HG02885 (cell line): Measurements from ENCODE around the gene MACROD2.
A peak's percentile ranks its signal among the peaks of the same experiment; 100 is the strongest.
"Not testable (repeated sequence)": the region's sequence is repeated elsewhere in the genome, so short reads cannot be mapped to it uniquely, and the experiment has no call there.

ENCODE experiments used
- ATAC-seq: cut with Tn5 transposase; IDR thresholded peaks from one replicate; pipeline ENCODE4 v1.9.1; 2021; ENCODE audit warnings: mild to moderate bottlenecking; ENCODE audit not compliant: unreplicated experiment, poor library complexity

The MACROD2 gene

DNA sequence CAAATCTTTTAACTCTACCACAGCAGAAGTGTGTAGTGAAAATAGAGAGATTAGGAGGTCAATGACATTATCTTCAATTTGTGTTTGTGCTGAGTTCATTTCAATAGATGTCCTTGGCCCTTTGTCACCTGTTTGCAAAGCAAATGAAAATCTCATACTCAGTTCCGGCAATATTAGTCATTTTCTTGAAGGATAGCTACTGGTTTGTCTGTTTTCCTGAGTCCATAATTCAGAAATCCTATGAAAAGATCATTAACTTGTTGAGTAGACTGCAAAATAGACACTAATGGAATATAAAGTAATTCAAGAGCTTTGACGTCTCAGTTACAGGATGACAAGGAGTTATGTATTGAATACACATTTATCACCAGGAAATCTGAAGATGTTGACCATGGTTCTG is 1163.2 kb downstream of the MACROD2 start:
- no peak for ATAC-seq

DNA sequence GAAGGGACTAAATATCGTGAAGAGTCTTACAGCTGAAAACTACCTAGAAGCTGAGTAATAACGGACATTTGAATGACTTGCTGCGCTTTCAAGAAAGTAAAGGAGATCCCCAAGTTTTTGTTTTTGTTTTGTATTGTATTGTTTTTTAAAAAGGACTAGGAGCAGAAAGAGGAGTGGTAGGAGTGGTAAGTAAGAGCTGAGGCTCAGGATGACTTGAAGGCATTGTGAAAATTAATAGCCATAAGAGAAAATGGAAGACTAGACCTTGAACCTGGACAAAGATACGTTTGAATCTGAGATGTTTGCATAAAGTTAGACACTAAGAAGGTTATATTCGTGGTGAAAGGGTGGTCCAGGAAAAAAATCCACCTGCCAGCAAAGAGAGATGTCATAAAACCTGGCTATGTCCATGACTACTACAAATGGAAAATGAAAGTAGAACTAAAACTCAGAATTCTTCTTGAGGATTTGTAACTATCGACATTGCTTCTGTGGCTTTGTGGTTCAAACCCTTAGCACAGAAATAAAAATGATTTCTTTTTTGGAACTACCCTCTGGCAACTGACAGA is 1166.8 kb downstream of the MACROD2 start:
- peak; percentile 85 for ATAC-seq

DNA sequence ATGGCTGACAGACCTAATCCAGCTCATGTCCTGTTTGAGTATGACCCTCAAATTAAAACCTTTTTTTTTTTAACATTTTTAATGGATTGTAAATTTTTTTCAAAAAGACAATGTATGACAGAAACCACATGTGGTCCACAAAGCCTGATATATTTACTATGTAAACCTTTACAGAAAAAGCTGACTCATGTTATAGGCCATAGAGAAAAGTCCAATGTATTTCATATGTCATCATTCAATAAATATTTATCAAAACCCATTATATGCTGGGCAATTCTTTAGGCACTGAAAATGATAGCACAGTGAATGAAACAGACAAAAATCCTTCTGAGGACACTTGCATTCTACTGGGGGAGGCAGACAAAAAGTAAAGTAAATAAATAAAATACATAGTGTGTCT is 1168.3 kb downstream of the MACROD2 start:
- no peak for ATAC-seq

GRCh38 chr20:15164726-15165125 is 1169.4 kb downstream of the MACROD2 start:
- no peak for ATAC-seq

DNA sequence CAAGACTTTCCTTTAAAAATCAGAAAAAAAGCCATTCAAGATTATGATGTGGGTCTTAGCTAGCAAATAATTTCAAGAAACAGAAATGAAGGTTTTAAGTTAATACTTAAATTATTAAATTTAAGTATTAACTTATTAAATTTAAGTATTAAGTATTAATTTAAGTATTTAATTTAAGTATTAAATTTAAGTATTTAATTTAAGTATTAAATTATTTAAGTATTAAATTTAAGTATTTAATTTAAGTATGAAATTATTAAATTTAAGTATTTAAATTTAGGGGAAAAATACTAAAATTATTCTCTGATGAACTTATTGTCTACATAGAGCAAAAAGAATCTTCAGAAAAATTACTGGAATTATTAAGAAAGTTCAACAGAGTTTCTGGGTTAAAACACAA is 1171.4 kb downstream of the MACROD2 start:
- ATAC-seq: no peak

GRCh38 chr20:15171016-15171415 is 1175.7 kb downstream of the MACROD2 start:
- no peak for ATAC-seq

GRCh38 chr20:15176929-15177328 is 1181.6 kb downstream of the MACROD2 start:
- ATAC-seq: no peak

DNA sequence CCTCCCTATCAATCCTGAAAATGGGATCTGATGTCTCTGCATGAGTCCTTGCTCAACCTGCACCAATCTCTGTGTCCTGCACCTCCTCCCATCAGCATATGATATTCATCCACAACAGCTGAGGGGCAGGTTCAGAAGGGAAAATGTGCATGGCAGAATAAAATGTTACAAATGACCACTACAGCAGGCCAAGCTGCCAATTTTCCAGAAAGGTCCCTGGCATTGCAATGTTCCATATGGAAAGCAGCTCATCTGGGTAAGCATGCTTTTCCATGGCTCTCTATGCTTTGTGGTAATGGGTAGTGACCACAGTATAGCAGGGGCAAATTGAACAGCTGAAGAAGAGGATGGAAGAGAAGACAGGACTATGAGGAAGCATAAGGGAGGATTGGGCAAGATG is 1183.3 kb downstream of the MACROD2 start:
- ATAC-seq: no peak

DNA sequence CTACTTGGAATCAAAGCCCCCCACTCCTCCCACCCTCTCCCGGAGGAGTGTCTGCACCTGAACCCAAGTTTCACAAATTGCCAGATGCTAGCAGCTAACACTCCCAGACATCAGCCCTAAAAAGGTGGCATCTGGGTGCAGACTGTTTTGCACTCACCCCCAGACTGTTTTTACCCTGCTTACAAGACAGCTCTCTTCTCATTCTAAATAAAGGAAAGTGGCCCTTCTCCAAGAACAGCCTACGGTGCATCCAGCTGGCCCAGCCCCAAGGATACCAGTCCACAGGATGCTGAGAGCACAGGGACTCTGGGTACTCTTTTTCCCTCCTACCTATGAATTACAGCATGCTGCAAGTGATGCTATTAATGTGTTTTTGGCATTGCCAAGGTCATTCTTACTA is 1184.1 kb downstream of the MACROD2 start:
- no peak for ATAC-seq

DNA sequence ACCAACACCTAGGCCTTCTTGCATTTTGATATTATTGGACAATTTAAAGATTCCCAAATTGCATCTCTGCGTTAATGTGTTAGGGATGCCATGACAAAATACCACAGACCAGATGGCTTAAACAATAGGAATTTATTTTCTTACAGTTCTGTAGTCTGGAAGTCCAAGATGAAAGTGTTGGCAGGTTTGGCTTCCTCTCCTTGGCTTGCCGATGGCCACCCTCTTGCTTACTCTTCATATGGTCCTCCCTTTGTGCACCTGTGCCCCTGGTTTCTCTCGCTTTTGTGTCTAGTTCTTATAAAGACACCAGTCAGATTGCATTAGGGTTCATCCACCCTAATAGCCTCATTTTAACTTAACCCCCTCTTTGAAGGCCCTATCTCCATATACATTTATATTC is 1184.5 kb downstream of the MACROD2 start:
- ATAC-seq: no peak

DNA sequence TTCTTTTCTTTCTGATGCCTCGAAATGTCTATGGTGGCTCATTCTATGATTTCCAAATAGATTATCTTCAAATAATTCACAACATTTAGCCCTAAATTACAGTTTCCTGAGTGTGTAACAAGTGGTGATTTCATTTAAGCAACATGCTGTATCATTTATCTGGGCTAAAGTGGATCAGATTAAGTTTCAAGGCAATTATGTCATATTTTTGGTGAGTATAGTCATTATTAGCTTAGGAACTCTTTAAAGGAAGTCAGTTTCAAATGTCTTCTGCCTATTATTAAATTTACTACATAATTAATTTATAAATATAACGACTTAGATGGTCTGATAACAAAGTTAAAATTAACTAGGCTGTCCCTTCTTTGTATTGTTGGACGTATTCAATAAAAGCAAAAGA is 1190.0 kb downstream of the MACROD2 start:
- ATAC-seq: no peak

DNA sequence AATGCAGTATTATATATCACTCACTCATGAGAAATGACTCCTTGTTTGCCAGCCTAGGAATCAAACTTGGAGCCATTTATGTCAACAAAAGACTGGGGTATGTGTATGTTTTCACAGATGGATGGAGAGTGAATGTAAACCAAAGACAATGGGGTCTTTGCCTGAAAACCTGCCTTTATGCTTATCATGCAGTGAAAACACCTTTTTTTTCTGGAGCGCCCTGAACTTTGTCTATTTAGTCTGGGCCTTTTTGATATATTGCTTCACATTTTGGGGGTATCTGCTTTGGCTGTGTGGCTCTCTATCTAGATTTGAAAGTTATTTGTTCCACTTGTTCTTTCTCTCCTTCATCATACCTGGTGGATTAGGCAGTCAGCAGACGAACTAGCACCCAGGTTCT is 1190.6 kb downstream of the MACROD2 start:
- no peak for ATAC-seq

DNA sequence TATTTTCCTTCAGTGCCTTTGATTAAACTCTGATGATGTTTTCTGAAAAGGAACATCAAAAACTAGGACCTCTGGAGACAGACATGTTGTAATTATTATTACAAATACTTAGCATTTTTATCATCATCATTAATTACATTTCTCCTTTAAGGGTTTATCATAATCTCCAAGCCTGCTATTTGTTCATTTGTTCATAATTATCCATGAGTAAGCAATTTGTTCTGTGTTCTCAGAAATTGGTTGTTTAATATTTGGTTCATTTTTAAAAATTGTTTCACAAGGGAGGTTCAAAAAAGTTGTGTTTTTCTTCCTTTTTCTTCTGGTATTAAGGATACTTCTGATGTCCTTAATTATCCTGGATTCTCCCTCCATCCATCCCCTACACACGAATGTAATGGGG is 1192.3 kb downstream of the MACROD2 start:
- no peak for ATAC-seq

- ATAC-seq: no peak
These were observed 1193.1 kb downstream of the MACROD2 start for GRCh38 chr20:15188415-15188814.

DNA sequence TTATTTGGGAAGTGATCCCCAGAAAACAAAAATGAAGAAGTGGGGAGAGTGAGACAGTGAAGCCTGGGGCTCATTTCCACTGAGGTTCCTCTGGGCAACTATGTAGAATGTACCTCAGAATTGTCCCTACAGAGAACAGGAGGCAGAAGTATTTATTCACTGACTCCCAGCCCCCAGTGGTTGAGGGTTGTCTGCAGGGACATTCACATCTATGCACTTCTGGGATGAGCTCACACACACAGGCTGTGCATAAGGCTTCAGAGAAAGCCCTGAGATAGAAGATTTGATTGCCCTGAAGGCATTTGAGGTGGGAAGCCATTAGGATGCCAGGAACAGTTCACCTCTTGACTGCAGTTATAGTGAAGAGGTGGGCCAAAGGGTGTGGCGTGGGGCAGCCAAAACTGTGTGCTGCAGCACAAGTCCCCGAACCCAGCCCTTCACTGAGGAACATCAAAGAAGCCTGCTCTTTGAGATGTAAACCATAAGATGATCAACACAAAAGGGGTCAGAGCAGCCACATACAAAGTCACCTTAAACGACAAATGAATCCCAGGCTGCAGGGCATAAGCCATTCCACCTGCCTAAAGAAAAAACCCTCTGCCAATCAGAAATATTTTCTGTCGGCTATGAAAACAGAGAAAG is 1195.9 kb downstream of the MACROD2 start:
- ATAC-seq: no peak

GRCh38 chr20:15195378-15195777 is 1200.1 kb downstream of the MACROD2 start:
- no peak for ATAC-seq

DNA sequence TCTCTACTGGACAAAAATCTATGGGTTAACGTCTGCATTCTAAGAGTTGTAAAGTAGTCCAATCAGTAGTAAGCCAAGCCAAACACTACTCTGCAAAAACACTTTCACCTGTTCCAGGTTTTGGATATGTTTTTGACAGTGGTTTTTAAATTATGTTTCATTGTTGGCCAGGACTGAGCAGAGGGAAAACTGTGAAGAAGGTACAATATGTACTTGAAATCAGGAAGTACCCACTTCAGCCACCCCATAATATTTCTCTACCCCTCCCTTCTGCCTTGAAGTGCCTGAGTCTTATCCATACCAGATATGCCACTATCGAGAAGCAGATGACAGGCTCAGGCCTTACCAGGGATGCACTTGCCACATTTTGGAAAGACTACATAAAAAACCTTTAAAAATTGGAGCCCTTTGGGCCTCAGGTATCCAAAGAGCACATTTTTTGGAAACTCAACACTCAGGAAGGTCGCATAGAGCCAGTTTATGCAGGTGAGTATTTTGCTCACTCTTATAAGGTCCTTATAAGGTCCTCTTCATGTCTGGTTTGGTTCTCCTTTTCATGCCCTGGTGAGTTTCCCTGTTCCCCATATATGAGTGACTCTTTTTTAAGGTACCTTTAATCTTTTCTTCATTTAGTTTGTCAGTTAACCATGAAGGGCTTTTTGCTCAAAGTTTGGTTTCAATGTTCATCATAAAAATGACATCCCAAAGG is 1201.4 kb downstream of the MACROD2 start:
- peak; percentile 45 for ATAC-seq

DNA sequence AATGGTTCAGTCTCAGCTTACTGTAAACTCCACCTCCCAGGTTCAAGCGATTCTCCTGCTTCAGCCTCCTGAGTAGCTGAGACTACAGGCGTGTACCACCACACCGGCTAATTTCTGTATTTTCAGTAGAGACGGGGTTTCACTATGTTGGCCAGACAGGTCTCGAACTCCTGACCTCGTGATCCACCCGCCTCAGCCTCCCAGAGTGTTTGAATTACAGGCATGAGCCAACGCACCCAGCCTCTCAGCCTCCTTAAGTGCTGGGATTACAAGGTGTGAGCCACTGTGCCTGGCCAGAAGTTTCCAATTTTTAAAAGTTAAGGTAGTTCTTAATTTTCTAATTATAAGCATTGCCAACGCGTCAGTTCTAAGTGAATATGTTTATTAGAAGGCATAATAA is 1202.7 kb downstream of the MACROD2 start:
- not testable (repeated sequence) for ATAC-seq

GRCh38 chr20:15199698-15200097 is 1204.4 kb downstream of the MACROD2 start:
- peak; percentile 69 for ATAC-seq

GRCh38 chr20:15200147-15200565 is 1204.8 kb downstream of the MACROD2 start:
- peak; percentile 87 for ATAC-seq

DNA sequence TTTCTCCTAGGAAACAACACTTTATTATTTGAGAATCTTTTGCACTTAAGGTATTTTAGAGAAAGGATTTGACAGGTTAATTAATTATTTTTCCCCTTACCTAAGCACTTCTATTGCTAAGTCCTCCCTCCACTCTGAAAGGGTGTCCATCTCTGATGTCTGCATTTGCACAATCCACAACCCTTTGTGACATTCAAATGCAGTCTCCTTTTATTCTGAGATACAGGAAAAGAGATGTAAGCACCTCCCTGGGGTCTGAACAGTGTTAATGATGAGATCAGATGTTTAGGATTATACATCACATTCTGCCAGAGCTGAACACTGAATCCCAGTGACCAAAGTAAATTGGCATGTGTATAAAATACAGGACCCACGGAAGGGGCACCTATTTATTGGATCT is 1206.3 kb downstream of the MACROD2 start:
- ATAC-seq: no peak

DNA sequence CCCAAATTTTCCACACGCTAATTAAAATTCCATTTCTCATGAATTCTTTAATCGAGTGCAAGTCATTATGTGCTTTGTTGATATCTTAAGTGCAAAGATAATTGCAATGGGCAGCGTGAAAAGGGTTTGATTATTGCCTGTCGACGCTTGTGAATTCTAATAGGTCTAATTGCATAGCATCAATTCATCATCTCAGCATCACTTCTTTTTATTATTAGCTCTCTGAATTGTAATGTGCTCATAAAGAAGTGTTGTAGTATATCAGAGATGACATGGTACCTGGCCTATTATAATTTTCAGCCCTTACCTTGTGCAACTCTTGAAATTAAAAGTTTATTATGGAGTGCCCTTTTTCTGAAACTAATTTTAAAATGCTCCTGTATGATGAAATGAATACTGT is 1208.9 kb downstream of the MACROD2 start:
- ATAC-seq: no peak
